ENCODE data around the gene NRG3. TPM values are rescaled to one million over a fixed set of nuclear protein-coding genes. Genes with fewer than 3 reads are reported as not detected.

NRG3 gene
- total RNA-seq, 2 donors from 2014 or later = 1.7 to 2.3 TPM

DNA sequence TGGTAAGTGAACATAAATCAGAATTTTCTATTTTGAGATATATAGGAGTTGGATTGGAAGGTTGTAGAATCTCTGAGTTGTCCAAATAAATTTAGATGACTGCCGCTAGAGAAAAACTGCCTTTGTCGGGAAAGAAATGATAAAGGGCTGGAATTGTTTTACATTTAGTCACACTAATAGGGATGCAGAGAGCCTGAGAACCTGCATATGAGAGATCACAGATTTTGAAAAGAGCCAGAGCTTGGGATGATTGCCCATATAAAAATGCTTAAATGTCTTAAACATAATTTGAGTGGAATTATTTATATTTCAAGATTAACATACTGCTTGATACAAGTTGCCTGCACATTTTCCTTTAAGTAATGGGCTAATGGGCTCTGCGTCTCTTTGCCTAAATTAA lies 660.5 kb downstream of the NRG3 start:
- DNase-seq = no peak
- TF ChIP-seq, protein P1, sequence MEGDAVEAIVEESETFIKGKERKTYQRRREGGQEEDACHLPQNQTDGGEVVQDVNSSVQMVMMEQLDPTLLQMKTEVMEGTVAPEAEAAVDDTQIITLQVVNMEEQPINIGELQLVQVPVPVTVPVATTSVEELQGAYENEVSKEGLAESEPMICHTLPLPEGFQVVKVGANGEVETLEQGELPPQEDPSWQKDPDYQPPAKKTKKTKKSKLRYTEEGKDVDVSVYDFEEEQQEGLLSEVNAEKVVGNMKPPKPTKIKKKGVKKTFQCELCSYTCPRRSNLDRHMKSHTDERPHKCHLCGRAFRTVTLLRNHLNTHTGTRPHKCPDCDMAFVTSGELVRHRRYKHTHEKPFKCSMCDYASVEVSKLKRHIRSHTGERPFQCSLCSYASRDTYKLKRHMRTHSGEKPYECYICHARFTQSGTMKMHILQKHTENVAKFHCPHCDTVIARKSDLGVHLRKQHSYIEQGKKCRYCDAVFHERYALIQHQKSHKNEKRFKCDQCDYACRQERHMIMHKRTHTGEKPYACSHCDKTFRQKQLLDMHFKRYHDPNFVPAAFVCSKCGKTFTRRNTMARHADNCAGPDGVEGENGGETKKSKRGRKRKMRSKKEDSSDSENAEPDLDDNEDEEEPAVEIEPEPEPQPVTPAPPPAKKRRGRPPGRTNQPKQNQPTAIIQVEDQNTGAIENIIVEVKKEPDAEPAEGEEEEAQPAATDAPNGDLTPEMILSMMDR (conservative IDR thresholded peaks at IDR 0.05) = no peak
- Mint-ChIP-seq H3K9me3 (no peaks in the 10 kb centered on the region), H3K4me3 (no peak overlapping the region), H3K4me1 (peaks cover 5% of the 10 kb centered on the region), H3K36me3 (ENCODE audit: low read depth) (no peaks in the 10 kb centered on the region), H3K27ac (no peak overlapping the region), H3K27me3 (ENCODE audit: insufficient read depth) (no peaks in the 10 kb centered on the region)
- 91 to 100% methylated on average over 1 to 3 of the region's 3 CpGs for WGBS, 2 experiments (ENCODE audit: insufficient coverage in 1 of 2, insufficient read length in 1 of 2)
- Histone ChIP-seq H3K9me3 (ENCODE audit: control insufficient read depth, low read length) (no peaks in the 10 kb centered on the region), H3K27ac (ENCODE audit: low read depth, low read length) (no peak overlapping the region), H3K27me3 (ENCODE audit: control insufficient read depth, insufficient read depth, low read length, poor library complexity, severe bottlenecking) (no peaks in the 10 kb centered on the region), H3K9ac (ENCODE audit: extremely low read depth, low read length, poor library complexity, severe bottlenecking) (no peak overlapping the region), H3K4me1 (ENCODE audit: control insufficient read depth, insufficient read depth, low read length) (no peaks in the 10 kb centered on the region), H3K4me3 (ENCODE audit: low read length) (no peak overlapping the region), H3K36me3 (ENCODE audit: control insufficient read depth, insufficient read depth, low read length) (no peaks in the 10 kb centered on the region)

DNA sequence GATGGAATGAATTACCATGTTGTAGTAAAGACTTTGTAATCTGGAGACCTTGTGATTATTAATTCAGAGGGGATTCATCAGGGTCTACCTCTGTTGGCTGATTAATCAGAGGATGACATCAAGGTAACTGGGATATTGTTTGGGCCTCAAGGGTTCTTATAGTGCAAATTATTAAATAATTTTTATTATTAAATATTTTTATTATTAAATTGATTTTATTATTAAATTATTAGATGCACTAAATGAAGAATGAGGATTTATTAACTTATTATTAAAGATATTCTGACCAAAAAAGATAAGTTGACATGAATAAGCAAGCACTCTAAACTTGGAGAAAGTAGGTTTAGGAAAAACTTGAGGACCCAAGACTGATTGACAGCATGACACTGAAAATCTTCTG lies 661.7 kb downstream of the NRG3 start:
- no peaks in the 10 kb centered on the region for H3K9me3 Mint-ChIP-seq
- H3K4me1 Mint-ChIP-seq = peaks cover 5% of the 10 kb centered on the region
- H3K4me3 Mint-ChIP-seq = no peak overlapping the region
- TF ChIP-seq, protein P1 (conservative IDR thresholded peaks at IDR 0.05) = no peak
- H3K36me3 Mint-ChIP-seq (ENCODE audit: low read depth) = no peaks in the 10 kb centered on the region
- no peak overlapping the region for H3K27ac ChIP-seq (ENCODE audit: low read depth, low read length)
- H3K9ac ChIP-seq (ENCODE audit: extremely low read depth, low read length, poor library complexity, severe bottlenecking) = no peak overlapping the region
- no peak overlapping the region for H3K27ac Mint-ChIP-seq
- no peaks in the 10 kb centered on the region for H3K27me3 ChIP-seq (ENCODE audit: control insufficient read depth, insufficient read depth, low read length, poor library complexity, severe bottlenecking)
- no peaks in the 10 kb centered on the region for H3K36me3 ChIP-seq (ENCODE audit: control insufficient read depth, insufficient read depth, low read length)
- H3K4me3 ChIP-seq (ENCODE audit: low read length) = no peak overlapping the region
- H3K27me3 Mint-ChIP-seq (ENCODE audit: insufficient read depth) = no peaks in the 10 kb centered on the region
- no peaks in the 10 kb centered on the region for H3K4me1 ChIP-seq (ENCODE audit: control insufficient read depth, insufficient read depth, low read length)
- H3K9me3 ChIP-seq (ENCODE audit: control insufficient read depth, low read length) = no peaks in the 10 kb centered on the region
- no peak for DNase-seq

DNA sequence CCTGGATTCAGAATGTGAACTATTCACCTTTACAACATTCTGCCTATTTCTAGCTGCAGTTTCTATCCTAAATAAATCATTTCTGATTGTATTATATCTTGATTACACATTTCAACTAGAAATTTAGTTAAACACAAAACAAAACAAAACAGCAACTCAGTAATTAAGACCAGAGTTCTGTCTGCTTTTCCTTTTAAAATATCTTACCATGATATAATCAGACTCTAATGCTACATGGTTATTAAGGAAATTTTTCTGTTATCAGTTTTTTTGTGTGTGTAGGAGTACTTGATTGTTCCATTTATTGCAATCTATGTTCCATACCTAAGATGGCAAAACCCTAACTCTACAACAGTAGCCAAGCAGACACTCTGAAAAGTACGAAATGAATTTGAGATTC lies 663.3 kb downstream of the NRG3 start:
- TF ChIP-seq, protein P1 (conservative IDR thresholded peaks at IDR 0.05) = no peak
- no peak for DNase-seq
- Histone ChIP-seq H3K4me1 (ENCODE audit: control insufficient read depth, insufficient read depth, low read length) (no peaks in the 10 kb centered on the region), H3K27me3 (ENCODE audit: control insufficient read depth, insufficient read depth, low read length, poor library complexity, severe bottlenecking) (no peaks in the 10 kb centered on the region), H3K27ac (ENCODE audit: low read depth, low read length) (no peak overlapping the region), H3K9me3 (ENCODE audit: control insufficient read depth, low read length) (no peaks in the 10 kb centered on the region), H3K4me3 (ENCODE audit: low read length) (no peak overlapping the region), H3K9ac (ENCODE audit: extremely low read depth, low read length, poor library complexity, severe bottlenecking) (no peak overlapping the region), H3K36me3 (ENCODE audit: control insufficient read depth, insufficient read depth, low read length) (no peaks in the 10 kb centered on the region)
- H3K27me3 Mint-ChIP-seq (ENCODE audit: insufficient read depth) = no peaks in the 10 kb centered on the region
- H3K4me3 Mint-ChIP-seq = no peak overlapping the region
- H3K4me1 Mint-ChIP-seq = peaks cover 5% of the 10 kb centered on the region
- WGBS, 2 experiments (ENCODE audit: insufficient coverage in 1 of 2, insufficient read length in 1 of 2) = 86% methylated on average over 1 of the region's 1 CpG; no CpG with 5 or more reads in 1 of the 2 experiments
- no peaks in the 10 kb centered on the region for H3K36me3 Mint-ChIP-seq (ENCODE audit: low read depth)
- no peak overlapping the region for H3K27ac Mint-ChIP-seq
- no peaks in the 10 kb centered on the region for H3K9me3 Mint-ChIP-seq

All from endodermal cell (in vitro differentiated cells).